ENCODE data around the gene FEM1A.
"Not testable (repeated sequence)": the region's sequence is repeated elsewhere in the genome, so short reads cannot be mapped to it uniquely, and the experiment has no call there.

Gene FEM1A

GRCh38 chr19:4773047-4773640 lies 18.4 kb upstream of the FEM1A start:
- Histone ChIP-seq H3K36me3 (ENCODE audit: control insufficient read depth in 2 of 2, insufficient read depth in 2 of 2, low read length in 2 of 2) (no peaks in the 10 kb centered on the region), H3K27ac (ENCODE audit: low read depth in 2 of 2, low read length in 2 of 2) (no peak overlapping the region), H3K9me3 (ENCODE audit: control insufficient read depth in 2 of 2, low read length in 2 of 2) (no peaks in the 10 kb centered on the region), H3K9ac (ENCODE audit: low read depth in 1 of 2, low read length in 2 of 2) (no peak overlapping the region), H3K4me3 (ENCODE audit: low read length in 2 of 2) (no peak overlapping the region), H3K4me1 (ENCODE audit: control insufficient read depth in 2 of 2, insufficient read depth in 2 of 2, low read length in 2 of 2) (no peaks in the 10 kb centered on the region), H3K27me3 (ENCODE audit: control insufficient read depth in 2 of 2, insufficient read depth in 2 of 2, low read length in 2 of 2) (peaks cover 0 to 2% of the 10 kb centered on the region in 2 donors)

GRCh38 chr19:4774136-4774535 lies 17.4 kb upstream of the FEM1A start:
- Histone ChIP-seq H3K27me3 (ENCODE audit: control insufficient read depth in 2 of 2, insufficient read depth in 2 of 2, low read length in 2 of 2) (peaks cover 0 to 2% of the 10 kb centered on the region in 2 donors), H3K4me3 (ENCODE audit: low read length in 2 of 2) (no peak overlapping the region), H3K27ac (ENCODE audit: low read depth in 2 of 2, low read length in 2 of 2) (no peak overlapping the region), H3K9me3 (ENCODE audit: control insufficient read depth in 2 of 2, low read length in 2 of 2) (no peaks in the 10 kb centered on the region), H3K9ac (ENCODE audit: low read depth in 1 of 2, low read length in 2 of 2) (no peak overlapping the region), H3K36me3 (ENCODE audit: control insufficient read depth in 2 of 2, insufficient read depth in 2 of 2, low read length in 2 of 2) (no peaks in the 10 kb centered on the region), H3K4me1 (ENCODE audit: control insufficient read depth in 2 of 2, insufficient read depth in 2 of 2, low read length in 2 of 2) (no peaks in the 10 kb centered on the region)

DNA sequence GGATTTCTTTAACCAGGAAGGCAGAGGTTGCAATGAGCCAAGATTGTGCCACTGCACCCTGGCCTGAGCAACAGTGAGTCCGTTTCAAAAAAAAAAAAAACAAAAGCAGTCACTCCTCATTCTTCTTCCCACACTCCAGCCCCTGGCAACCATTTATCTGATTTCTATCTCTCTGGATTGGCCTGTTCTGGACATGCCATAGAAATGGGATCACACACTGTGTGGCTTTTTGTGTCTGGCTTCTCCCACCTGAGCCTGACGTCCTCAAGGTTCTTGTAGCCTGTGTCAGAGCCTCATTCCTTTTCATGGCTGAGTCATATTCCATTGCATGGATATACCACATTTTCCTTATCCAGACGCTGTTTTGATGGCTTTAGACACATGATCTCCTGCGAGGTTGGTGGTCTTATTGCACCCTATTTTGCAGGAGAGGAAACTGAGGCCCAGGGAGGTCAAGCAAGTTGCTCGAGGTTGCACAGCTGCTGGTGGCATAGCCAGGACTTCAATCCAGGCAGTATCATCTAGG lies 15.8 kb upstream of the FEM1A start:
- H3K9ac ChIP-seq (ENCODE audit: low read depth in 1 of 2, low read length in 2 of 2) = no peak overlapping the region
- no peaks in the 10 kb centered on the region for H3K9me3 ChIP-seq (ENCODE audit: control insufficient read depth in 2 of 2, low read length in 2 of 2)
- peaks cover 0 to 2% of the 10 kb centered on the region in 2 donors for H3K27me3 ChIP-seq (ENCODE audit: control insufficient read depth in 2 of 2, insufficient read depth in 2 of 2, low read length in 2 of 2)
- H3K27ac ChIP-seq (ENCODE audit: low read depth in 2 of 2, low read length in 2 of 2) = no peak overlapping the region
- no peaks in the 10 kb centered on the region for H3K4me1 ChIP-seq (ENCODE audit: control insufficient read depth in 2 of 2, insufficient read depth in 2 of 2, low read length in 2 of 2)
- no peak overlapping the region for H3K4me3 ChIP-seq (ENCODE audit: low read length in 2 of 2)
- H3K36me3 ChIP-seq (ENCODE audit: control insufficient read depth in 2 of 2, insufficient read depth in 2 of 2, low read length in 2 of 2) = no peaks in the 10 kb centered on the region

- Histone ChIP-seq H3K27ac (ENCODE audit: low read depth in 2 of 2, low read length in 2 of 2) (no peak overlapping the region), H3K4me3 (ENCODE audit: low read length in 2 of 2) (no peak overlapping the region), H3K27me3 (ENCODE audit: control insufficient read depth in 2 of 2, insufficient read depth in 2 of 2, low read length in 2 of 2) (peaks cover 0 to 2% of the 10 kb centered on the region in 2 donors), H3K9ac (ENCODE audit: low read depth in 1 of 2, low read length in 2 of 2) (no peak overlapping the region), H3K36me3 (ENCODE audit: control insufficient read depth in 2 of 2, insufficient read depth in 2 of 2, low read length in 2 of 2) (no peaks in the 10 kb centered on the region), H3K9me3 (ENCODE audit: control insufficient read depth in 2 of 2, low read length in 2 of 2) (peaks cover 0 to 2% of the 10 kb centered on the region in 2 donors), H3K4me1 (ENCODE audit: control insufficient read depth in 2 of 2, insufficient read depth in 2 of 2, low read length in 2 of 2) (no peaks in the 10 kb centered on the region)
Observed at GRCh38 chr19:4776436-4777211, 14.9 kb upstream of the FEM1A start.

DNA sequence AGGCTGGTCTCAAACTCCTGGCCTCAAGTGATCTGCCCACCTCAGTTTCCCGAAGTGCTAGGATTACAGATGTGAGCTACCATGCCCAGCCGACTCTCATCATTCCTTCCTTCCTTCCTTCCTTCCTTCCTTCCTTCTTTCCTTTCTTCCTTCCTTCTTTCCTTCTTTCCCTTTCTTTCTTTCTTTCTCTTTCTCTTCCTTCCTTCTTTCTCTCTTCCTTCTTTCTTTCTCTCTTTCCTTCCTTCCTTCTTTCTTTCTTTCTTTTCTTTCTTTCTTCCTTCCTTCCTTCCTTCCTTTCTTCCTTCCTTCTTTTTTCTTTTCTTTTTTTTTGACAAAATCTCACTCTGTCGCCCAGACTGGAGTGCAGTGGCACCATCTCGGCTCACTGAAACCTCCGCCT lies 13.4 kb upstream of the FEM1A start:
- H3K9ac ChIP-seq (ENCODE audit: low read depth in 1 of 2, low read length in 2 of 2); H3K4me3 ChIP-seq (ENCODE audit: low read length in 2 of 2); H3K36me3 ChIP-seq (ENCODE audit: control insufficient read depth in 2 of 2, insufficient read depth in 2 of 2, low read length in 2 of 2); H3K4me1 ChIP-seq (ENCODE audit: control insufficient read depth in 2 of 2, insufficient read depth in 2 of 2, low read length in 2 of 2); H3K27me3 ChIP-seq (ENCODE audit: control insufficient read depth in 2 of 2, insufficient read depth in 2 of 2, low read length in 2 of 2); H3K27ac ChIP-seq (ENCODE audit: low read depth in 2 of 2, low read length in 2 of 2); H3K9me3 ChIP-seq (ENCODE audit: control insufficient read depth in 2 of 2, low read length in 2 of 2): not testable (repeated sequence)

- H3K4me1 ChIP-seq (ENCODE audit: control insufficient read depth in 2 of 2, insufficient read depth in 2 of 2, low read length in 2 of 2) = no peaks in the 10 kb centered on the region
Observed at GRCh38 chr19:4780860-4781259, 10.7 kb upstream of the FEM1A start.

GRCh38 chr19:4781801-4782200 lies 9.7 kb upstream of the FEM1A start:
- Histone ChIP-seq H3K36me3 (ENCODE audit: control insufficient read depth in 2 of 2, insufficient read depth in 2 of 2, low read length in 2 of 2) (no peaks in the 10 kb centered on the region), H3K9me3 (ENCODE audit: control insufficient read depth in 2 of 2, low read length in 2 of 2) (peaks cover 0 to 2% of the 10 kb centered on the region in 2 donors), H3K27me3 (ENCODE audit: control insufficient read depth in 2 of 2, insufficient read depth in 2 of 2, low read length in 2 of 2) (no peaks in the 10 kb centered on the region), H3K4me1 (ENCODE audit: control insufficient read depth in 2 of 2, insufficient read depth in 2 of 2, low read length in 2 of 2) (no peaks in the 10 kb centered on the region), H3K27ac (ENCODE audit: low read depth in 2 of 2, low read length in 2 of 2) (no peak overlapping the region), H3K9ac (ENCODE audit: low read depth in 1 of 2, low read length in 2 of 2) (no peak overlapping the region), H3K4me3 (ENCODE audit: low read length in 2 of 2) (no peak overlapping the region)

More at GRCh38 chr19:4780860-4781259, 10.7 kb upstream of the FEM1A start:
- Histone ChIP-seq H3K27ac (ENCODE audit: low read depth in 2 of 2, low read length in 2 of 2) (no peak overlapping the region), H3K27me3 (ENCODE audit: control insufficient read depth in 2 of 2, insufficient read depth in 2 of 2, low read length in 2 of 2) (no peaks in the 10 kb centered on the region), H3K9ac (ENCODE audit: low read depth in 1 of 2, low read length in 2 of 2) (no peak overlapping the region), H3K9me3 (ENCODE audit: control insufficient read depth in 2 of 2, low read length in 2 of 2) (peaks cover 0 to 2% of the 10 kb centered on the region in 2 donors), H3K36me3 (ENCODE audit: control insufficient read depth in 2 of 2, insufficient read depth in 2 of 2, low read length in 2 of 2) (no peaks in the 10 kb centered on the region), H3K4me3 (ENCODE audit: low read length in 2 of 2) (no peak overlapping the region)

GRCh38 chr19:4786412-4787016 lies 5.0 kb upstream of the FEM1A start:
- H3K27me3 ChIP-seq (ENCODE audit: control insufficient read depth in 2 of 2, insufficient read depth in 2 of 2, low read length in 2 of 2); H3K4me3 ChIP-seq (ENCODE audit: low read length in 2 of 2); H3K9me3 ChIP-seq (ENCODE audit: control insufficient read depth in 2 of 2, low read length in 2 of 2); H3K27ac ChIP-seq (ENCODE audit: low read depth in 2 of 2, low read length in 2 of 2); H3K9ac ChIP-seq (ENCODE audit: low read depth in 1 of 2, low read length in 2 of 2); H3K4me1 ChIP-seq (ENCODE audit: control insufficient read depth in 2 of 2, insufficient read depth in 2 of 2, low read length in 2 of 2); H3K36me3 ChIP-seq (ENCODE audit: control insufficient read depth in 2 of 2, insufficient read depth in 2 of 2, low read length in 2 of 2): not testable (repeated sequence)

DNA sequence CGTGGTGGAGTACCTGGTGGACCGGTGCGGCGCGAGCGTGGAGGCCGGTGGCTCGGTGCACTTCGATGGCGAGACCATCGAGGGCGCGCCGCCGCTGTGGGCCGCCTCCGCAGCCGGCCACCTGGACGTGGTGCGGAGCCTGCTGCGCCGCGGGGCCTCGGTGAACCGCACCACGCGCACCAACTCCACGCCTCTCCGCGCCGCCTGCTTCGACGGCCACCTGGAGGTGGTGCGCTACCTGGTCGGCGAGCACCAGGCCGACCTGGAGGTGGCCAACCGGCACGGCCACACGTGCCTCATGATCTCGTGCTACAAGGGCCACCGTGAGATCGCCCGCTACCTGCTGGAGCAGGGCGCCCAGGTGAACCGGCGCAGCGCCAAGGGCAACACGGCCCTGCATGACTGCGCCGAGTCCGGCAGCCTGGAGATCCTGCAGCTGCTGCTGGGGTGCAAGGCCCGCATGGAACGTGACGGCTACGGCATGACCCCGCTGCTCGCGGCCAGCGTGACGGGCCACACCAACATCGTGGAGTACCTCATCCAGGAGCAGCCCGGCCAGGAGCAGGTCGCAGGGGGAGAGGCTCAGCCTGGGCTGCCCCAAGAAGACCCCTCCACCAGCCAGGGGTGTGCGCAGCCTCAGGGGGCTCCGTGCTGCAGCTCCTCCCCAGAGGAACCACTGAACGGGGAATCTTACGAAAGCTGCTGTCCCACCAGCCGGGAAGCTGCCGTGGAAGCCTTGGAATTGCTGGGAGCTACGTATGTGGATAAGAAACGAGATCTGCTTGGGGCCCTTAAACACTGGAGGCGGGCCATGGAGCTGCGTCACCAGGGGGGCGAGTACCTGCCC lies 708 bp downstream of the FEM1A start:
- peak overlapping the region; percentile 76 to 84 for H3K4me3 ChIP-seq (ENCODE audit: low read length in 2 of 2)
- H3K9ac ChIP-seq (ENCODE audit: low read depth in 1 of 2, low read length in 2 of 2) = peak overlapping the region; percentile 72 to 81
- not testable (repeated sequence) for H3K27me3 ChIP-seq (ENCODE audit: control insufficient read depth in 2 of 2, insufficient read depth in 2 of 2, low read length in 2 of 2); H3K9me3 ChIP-seq (ENCODE audit: control insufficient read depth in 2 of 2, low read length in 2 of 2)
- H3K4me1 ChIP-seq (ENCODE audit: control insufficient read depth in 2 of 2, insufficient read depth in 2 of 2, low read length in 2 of 2) = peaks cover 19% of the 10 kb centered on the region in 2 donors
- H3K27ac ChIP-seq (ENCODE audit: low read depth in 2 of 2, low read length in 2 of 2) = peak overlapping the region; percentile 85 to 86
- peaks cover 24 to 30% of the 10 kb centered on the region in 2 donors for H3K36me3 ChIP-seq (ENCODE audit: control insufficient read depth in 2 of 2, insufficient read depth in 2 of 2, low read length in 2 of 2)

All from mucosa of rectum (tissue), 2 donors.